IMR-90 (cell line): ENCODE measurements around the gene ZNF519. TPM values are rescaled to one million over a fixed set of nuclear protein-coding genes. Genes with fewer than 3 reads are reported as not detected.
"Not testable (repeated sequence)": the region's sequence is repeated elsewhere in the genome, so short reads cannot be mapped to it uniquely, and the experiment has no call there.

Experiments
- ATAC-seq: fragments of 200-7000 bp; cut with Tn5 transposase; 2 replicates; pipeline ENCODE4 v1.9.1; 2020; ENCODE audit warnings: low read depth, mild to moderate bottlenecking, moderate library complexity
- BruUV-seq: library from RNA; stranded (reverse); fragments of 400-500 nt; replicated peaks from 2 replicates; lab custom pipeline; 2021; lab: Mats Ljungman, UMichigan
- CTCF ChIA-PET: fragments of 300-600 bp; formaldehyde crosslinking; extraction: SDS; loops from one replicate; lab custom pipeline; 2021; ENCODE audit warnings: antibody characterized with exemption; lab: Yijun Ruan, JAX
- POLR2A ChIA-PET: fragments of 300-600 bp; sonication (Branson Sonifier 250); formaldehyde crosslinking; loops from one replicate; lab custom pipeline; 2022; ENCODE audit warnings: antibody characterized with exemption; ENCODE audit not compliant: unreplicated experiment; lab: Charles Lee
- DNase-seq: peaks from one replicate; pipeline ENCODE4 v3.0.0; 2013
- H2AFZ ChIP-seq: replicated peaks from 2 replicates; pipeline ENCODE3; 2013; ENCODE audit warnings: low read length, mild to moderate bottlenecking; ENCODE audit not compliant: poor library complexity
- H2AK5ac ChIP-seq: 2 replicates; pipeline ENCODE4 v1.6.1; 2013; ENCODE audit warnings: low read depth, low read length, inconsistent platforms
- H2AK9ac ChIP-seq: replicated peaks from 2 replicates; pipeline ENCODE3; 2013; ENCODE audit warnings: mild to moderate bottlenecking, low read depth, low read length, moderate library complexity; ENCODE audit not compliant: poor library complexity
- H2BK120ac ChIP-seq: 2 replicates; pipeline ENCODE4 v1.6.1; 2013; ENCODE audit warnings: low read depth, low read length, inconsistent platforms
- H2BK15ac ChIP-seq: 3 replicates; pipeline ENCODE4 v1.6.1; 2013; ENCODE audit warnings: low read depth, low read length, inconsistent platforms
- H2BK20ac ChIP-seq: 2 replicates; pipeline ENCODE4 v1.6.1; 2013; ENCODE audit warnings: low read depth, mild to moderate bottlenecking, inconsistent platforms, low read length, moderate library complexity
- H2BK5ac ChIP-seq: 2 replicates; pipeline ENCODE4 v1.6.1; 2013; ENCODE audit warnings: mild to moderate bottlenecking, low read depth, low read length, inconsistent platforms; ENCODE audit not compliant: poor library complexity, severe bottlenecking
- H3K14ac ChIP-seq: replicated peaks from 2 replicates; pipeline ENCODE4 v1.6.1; 2013; ENCODE audit warnings: low read depth, low read length, inconsistent platforms
- H3K18ac ChIP-seq: 2 replicates; pipeline ENCODE4 v1.6.1; 2013; ENCODE audit warnings: low read depth, low read length, control low read depth
- H3K23ac ChIP-seq: 2 replicates; pipeline ENCODE4 v1.6.1; 2013; ENCODE audit warnings: low read depth, low read length, inconsistent platforms
- H3K27ac ChIP-seq: 2 replicates; pipeline ENCODE4 v1.5.1; 2013; ENCODE audit warnings: mild to moderate bottlenecking, control low read depth, low read length; ENCODE audit not compliant: insufficient read depth
- H3K27me3 ChIP-seq: 2 replicates; pipeline ENCODE4 v1.6.1; 2013; ENCODE audit warnings: low read length; ENCODE audit not compliant: control insufficient read depth, insufficient read depth
- H3K36me3 ChIP-seq: 2 replicates; pipeline ENCODE4 v1.6.1; 2013; ENCODE audit warnings: low read length, mixed read lengths; ENCODE audit not compliant: control insufficient read depth, insufficient read depth
- H3K4ac ChIP-seq: 2 replicates; pipeline ENCODE4 v1.6.1; 2013; ENCODE audit warnings: low read depth, low read length, inconsistent platforms
- H3K4me1 ChIP-seq: 2 replicates; pipeline ENCODE4 v1.6.1; 2013; ENCODE audit warnings: low read length, mixed read lengths; ENCODE audit not compliant: control insufficient read depth, insufficient read depth
- H3K4me2 ChIP-seq: 2 replicates; pipeline ENCODE4 v1.6.1; 2013; ENCODE audit warnings: low read depth, mild to moderate bottlenecking, control low read depth, low read length, moderate library complexity
- H3K4me3 ChIP-seq: 2 replicates; pipeline ENCODE4 v1.5.1; 2013; ENCODE audit warnings: low read depth, mild to moderate bottlenecking, control low read depth, low read length, moderate library complexity; ENCODE audit not compliant: insufficient read depth
- H3K56ac ChIP-seq: 2 replicates; pipeline ENCODE4 v1.6.1; 2013; ENCODE audit warnings: low read length, inconsistent platforms; ENCODE audit not compliant: insufficient read depth; ENCODE audit errors: extremely low read depth
- H3K79me1 ChIP-seq, 2 experiments: 2 replicates each; pipeline ENCODE4 v1.6.1; 2013; ENCODE audit warnings: low read length in 2 of 2, inconsistent platforms in 1 of 2, low read depth in 1 of 2
- H3K9ac ChIP-seq: 2 replicates; pipeline ENCODE4 v1.6.1; 2013; ENCODE audit warnings: low read depth, low read length, control low read depth
- H3K9me1 ChIP-seq: 2 replicates; pipeline ENCODE4 v1.6.1; 2013; ENCODE audit warnings: low read length, inconsistent platforms; ENCODE audit not compliant: insufficient read depth
- H3K9me3 ChIP-seq: 2 replicates; pipeline ENCODE4 v1.6.1; 2013; ENCODE audit warnings: low read length; ENCODE audit not compliant: control insufficient read depth, insufficient read depth
- H4K20me1 ChIP-seq: 2 replicates; pipeline ENCODE4 v1.6.1; 2013; ENCODE audit warnings: low read length, inconsistent platforms; ENCODE audit not compliant: insufficient read depth
- H4K5ac ChIP-seq: 2 replicates; pipeline ENCODE4 v1.6.1; 2013; ENCODE audit warnings: mild to moderate bottlenecking, low read depth, low read length, control low read depth
- H4K8ac ChIP-seq, 2 experiments: 2 replicates each; pipeline ENCODE4 v1.6.1; 2013; ENCODE audit warnings: low read depth in 2 of 2, low read length in 2 of 2, control low read depth in 1 of 2, inconsistent platforms in 1 of 2
- H4K91ac ChIP-seq: 2 replicates; pipeline ENCODE4 v1.6.1; 2013; ENCODE audit warnings: low read depth, low read length, inconsistent platforms; ENCODE audit not compliant: insufficient read depth
- CTCF ChIP-seq: conservative IDR thresholded peaks from 2 replicates; pipeline ENCODE4 v1.5.1; 2012; ENCODE audit warnings: mild to moderate bottlenecking, low read depth, low read length, improper control_type of control experiment
- RAD21 ChIP-seq: IDR thresholded peaks from 2 replicates; pipeline ENCODE4 v1.6.1; 2012; ENCODE audit warnings: low read length, improper control_type of control experiment
- WGBS, 2 experiments: methylation state at CpG; one replicate each; pipeline versions ENCODE4 v1.1.5 to v1.1.7; 2013; ENCODE audit warnings: missing lambda C conversion rate in 2 of 2; ENCODE audit not compliant: insufficient read length in 1 of 2; ENCODE audit errors: extremely low coverage in 2 of 2; 5-methylcytosine and 5-hydroxymethylcytosine counted together
- dilution Hi-C: fragments of 300-500 bp; cut with HindIII; formaldehyde crosslinking; loops from one replicate; pipeline ENCODE4 v1.14.3; 2018; ENCODE audit warnings: low sequenced_read_pairs; ENCODE audit not compliant: unreplicated experiment
- in situ Hi-C: fragments of 300-500 bp; cut with MboI; formaldehyde crosslinking; loops from 3 replicates; pipeline ENCODE4 v1.14.3; 2019; ENCODE audit warnings: low sequenced_read_pairs, inconsistent platforms, mixed read lengths
- intact Hi-C: fragments of 100-400 bp; cut with micrococcal nuclease; formaldehyde crosslinking; loops from 2 replicates; pipeline ENCODE4 v1.10.0; 2022
- polyA plus RNA-seq, 3 experiments: library from polyadenylated mRNA; depleted of rRNA; stranded (reverse); fragments of >200 nt; gene quantifications; 2 replicates each; pipeline ENCODE4 v1.2.3, GENCODE V29; 2012; ENCODE audit warnings: low replicate concordance in 1 of 3
- total RNA-seq: library from RNA; depleted of rRNA; stranded (reverse); fragments of >200 nt; gene quantifications from 2 replicates; pipeline ENCODE4 v1.2.3, GENCODE V29; 2012

The ZNF519 gene
- total and polyA plus RNA-seq, 2 of the 4 experiments (the other 2 are of a cell fraction): 2.3 to 4.7 TPM

- DNase-seq (peak; percentile 0), ATAC-seq (peak; percentile 51; the same call in 1 of the 2 replicates)
- H3K9ac ChIP-seq, POLR2A ChIA-PET, H2AK5ac ChIP-seq, H4K8ac ChIP-seq, in situ Hi-C loops, H2BK120ac ChIP-seq, H4K5ac ChIP-seq, BruUV-seq, H3K56ac ChIP-seq, H3K27ac ChIP-seq, H3K79me1 ChIP-seq, H2AK9ac ChIP-seq, H3K4me1 ChIP-seq, H3K27me3 ChIP-seq, H3K23ac ChIP-seq, H2BK15ac ChIP-seq, H4K91ac ChIP-seq, H4K20me1 ChIP-seq, H3K14ac ChIP-seq, H3K18ac ChIP-seq, H2BK5ac ChIP-seq, H3K9me3 ChIP-seq, H3K9me1 ChIP-seq, intact Hi-C loops, H3K4ac ChIP-seq, H3K4me2 ChIP-seq, dilution Hi-C loops, CTCF ChIA-PET, H3K36me3 ChIP-seq, H2AFZ ChIP-seq, H2BK20ac ChIP-seq: not testable (repeated sequence)
- WGBS, 2 experiments: 40% methylated on average over 11 of the region's 61 CpGs; no CpG with 5 or more reads in 1 of the 2 experiments
- H3K4me3 ChIP-seq: peak overlapping the region; percentile 31
- TF ChIP-seq RAD21 (peak; percentile 20; the same call in 1 of the 2 replicates), CTCF (peak; percentile 32)
These were observed 46.3 kb upstream of the ZNF519 start for GRCh38 chr18:14178321-14179196.

- H2BK5ac ChIP-seq, intact Hi-C loops, H2BK20ac ChIP-seq, H3K4ac ChIP-seq, H3K27ac ChIP-seq, CTCF ChIA-PET, H3K4me3 ChIP-seq, in situ Hi-C loops, H4K91ac ChIP-seq, DNase-seq, H2BK120ac ChIP-seq, H3K18ac ChIP-seq, H4K8ac ChIP-seq, dilution Hi-C loops, H3K79me1 ChIP-seq, H3K36me3 ChIP-seq, H4K5ac ChIP-seq, H3K23ac ChIP-seq, H3K9me1 ChIP-seq, H3K4me2 ChIP-seq, H2AK9ac ChIP-seq, H4K20me1 ChIP-seq, H3K9ac ChIP-seq, H3K4me1 ChIP-seq, POLR2A ChIA-PET, H3K27me3 ChIP-seq, H3K56ac ChIP-seq, H2BK15ac ChIP-seq, ATAC-seq, H3K9me3 ChIP-seq, BruUV-seq, H2AFZ ChIP-seq, H3K14ac ChIP-seq, H2AK5ac ChIP-seq: not testable (repeated sequence)
- 96% methylated on average over 10 of the region's 48 CpGs; no CpG with 5 or more reads in 1 of the 2 experiments for WGBS, 2 experiments
These were observed 45.5 kb upstream of the ZNF519 start for GRCh38 chr18:14177540-14178320.
